Upper lobe of left lung (tissue), 4 donors: ENCODE measurements around the gene PPP1R12C.

Source experiments
- EP300 ChIP-seq, 4 donors: sonication (generic); formaldehyde crosslinking; IDR thresholded peaks; one replicate each; pipeline ENCODE4 v1.5.1; 2017; ENCODE audit warnings: antibody characterized with exemption in 4 of 4, control low read depth in 2 of 4
- POLR2A ChIP-seq, 4 donors: fragments of 450-650 bp; IDR thresholded peaks; one replicate each; pipeline ENCODE4 v1.5.1; 2016 to 2017; ENCODE audit warnings: antibody characterized with exemption in 4 of 4, mild to moderate bottlenecking in 2 of 4
- POLR2AphosphoS5 ChIP-seq, 2 donors: sonication (generic); formaldehyde crosslinking; IDR thresholded peaks; one replicate each; pipeline ENCODE4 v1.5.1; 2017; ENCODE audit warnings: antibody characterized with exemption in 2 of 2
- TF ChIP-seq, protein P1 (sequence below), 6 experiments: fragments of 450-650 bp in 4 of 6; fragments of 200-600 bp in 2 of 6; sonication (generic) in 2 of 6; IDR thresholded peaks; one replicate each; pipeline ENCODE4 v1.5.1; 2016 to 2019; ENCODE audit warnings: antibody characterized with exemption in 6 of 6

- TF ChIP-seq, protein P1, sequence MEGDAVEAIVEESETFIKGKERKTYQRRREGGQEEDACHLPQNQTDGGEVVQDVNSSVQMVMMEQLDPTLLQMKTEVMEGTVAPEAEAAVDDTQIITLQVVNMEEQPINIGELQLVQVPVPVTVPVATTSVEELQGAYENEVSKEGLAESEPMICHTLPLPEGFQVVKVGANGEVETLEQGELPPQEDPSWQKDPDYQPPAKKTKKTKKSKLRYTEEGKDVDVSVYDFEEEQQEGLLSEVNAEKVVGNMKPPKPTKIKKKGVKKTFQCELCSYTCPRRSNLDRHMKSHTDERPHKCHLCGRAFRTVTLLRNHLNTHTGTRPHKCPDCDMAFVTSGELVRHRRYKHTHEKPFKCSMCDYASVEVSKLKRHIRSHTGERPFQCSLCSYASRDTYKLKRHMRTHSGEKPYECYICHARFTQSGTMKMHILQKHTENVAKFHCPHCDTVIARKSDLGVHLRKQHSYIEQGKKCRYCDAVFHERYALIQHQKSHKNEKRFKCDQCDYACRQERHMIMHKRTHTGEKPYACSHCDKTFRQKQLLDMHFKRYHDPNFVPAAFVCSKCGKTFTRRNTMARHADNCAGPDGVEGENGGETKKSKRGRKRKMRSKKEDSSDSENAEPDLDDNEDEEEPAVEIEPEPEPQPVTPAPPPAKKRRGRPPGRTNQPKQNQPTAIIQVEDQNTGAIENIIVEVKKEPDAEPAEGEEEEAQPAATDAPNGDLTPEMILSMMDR (IDR thresholded peaks at IDR 0.05): no peak
- no peak for TF ChIP-seq POLR2A (IDR thresholded peaks at IDR 0.05)
- TF ChIP-seq POLR2AphosphoS5 (IDR thresholded peaks at IDR 0.05): no peak
- TF ChIP-seq EP300 (IDR thresholded peaks at IDR 0.05): no peak
Measured at GRCh38 chr19:55145232-55145631, 27.8 kb upstream of the PPP1R12C start.
